ENCODE measurements around the gene PPTC7. TPM values are rescaled to one million over a fixed set of nuclear protein-coding genes. Genes with fewer than 3 reads are reported as not detected.

Gene PPTC7
- total RNA-seq, 1 donor from 2014 or later = 13.7 TPM

GRCh38 chr12:110516995-110517394 is 66.1 kb downstream of the PPTC7 start:
- H3K27me3 Mint-ChIP-seq = peaks cover 3% of the 10 kb centered on the region
- H3K9me3 Mint-ChIP-seq (ENCODE audit: low read depth) = no peaks in the 10 kb centered on the region

GRCh38 chr12:110514363-110514762 is 68.8 kb downstream of the PPTC7 start:
- no peaks in the 10 kb centered on the region for H3K36me3 Mint-ChIP-seq (ENCODE audit: insufficient read depth)
- no peaks in the 10 kb centered on the region for H3K9me3 Mint-ChIP-seq (ENCODE audit: low read depth)
- H3K4me1 Mint-ChIP-seq (ENCODE audit: low read depth) = no peaks in the 10 kb centered on the region
- no peak overlapping the region for H3K27ac Mint-ChIP-seq
- TF ChIP-seq CTCF (IDR thresholded peaks at IDR 0.05; ENCODE audit: unreplicated experiment) = no peak
- no peak overlapping the region for H3K4me3 Mint-ChIP-seq (ENCODE audit: low read depth)
- H3K27me3 Mint-ChIP-seq = peaks cover 14% of the 10 kb centered on the region
- no peak for DNase-seq (ENCODE audit: low spot score, unreplicated experiment)

More at GRCh38 chr12:110516995-110517394, 66.1 kb downstream of the PPTC7 start:
- no peak for DNase-seq (ENCODE audit: low spot score, unreplicated experiment)
- Mint-ChIP-seq H3K36me3 (ENCODE audit: insufficient read depth) (no peaks in the 10 kb centered on the region), H3K4me3 (ENCODE audit: low read depth) (no peak overlapping the region), H3K27ac (no peak overlapping the region), H3K4me1 (ENCODE audit: low read depth) (no peaks in the 10 kb centered on the region)
- no peak for TF ChIP-seq CTCF (IDR thresholded peaks at IDR 0.05; ENCODE audit: unreplicated experiment)

GRCh38 chr12:110513842-110514241 is 69.3 kb downstream of the PPTC7 start:
- no peaks in the 10 kb centered on the region for H3K4me1 Mint-ChIP-seq (ENCODE audit: low read depth)
- H3K36me3 Mint-ChIP-seq (ENCODE audit: insufficient read depth) = no peaks in the 10 kb centered on the region
- H3K4me3 Mint-ChIP-seq (ENCODE audit: low read depth) = no peak overlapping the region
- peaks cover 14% of the 10 kb centered on the region for H3K27me3 Mint-ChIP-seq
- no peaks in the 10 kb centered on the region for H3K9me3 Mint-ChIP-seq (ENCODE audit: low read depth)
- no peak for DNase-seq (ENCODE audit: low spot score, unreplicated experiment)
- no peak overlapping the region for H3K27ac Mint-ChIP-seq
- no peak for TF ChIP-seq CTCF (IDR thresholded peaks at IDR 0.05; ENCODE audit: unreplicated experiment)

GRCh38 chr12:110508071-110508586 is 75.0 kb downstream of the PPTC7 start:
- H3K27me3 Mint-ChIP-seq = peaks cover 11% of the 10 kb centered on the region
- no peak for DNase-seq (ENCODE audit: low spot score, unreplicated experiment)
- H3K36me3 Mint-ChIP-seq (ENCODE audit: insufficient read depth) = no peaks in the 10 kb centered on the region
- TF ChIP-seq CTCF (IDR thresholded peaks at IDR 0.05; ENCODE audit: unreplicated experiment) = no peak
- no peaks in the 10 kb centered on the region for H3K9me3 Mint-ChIP-seq (ENCODE audit: low read depth)
- no peak overlapping the region for H3K4me3 Mint-ChIP-seq (ENCODE audit: low read depth)
- H3K4me1 Mint-ChIP-seq (ENCODE audit: low read depth) = no peaks in the 10 kb centered on the region
- H3K27ac Mint-ChIP-seq = no peak overlapping the region

- Mint-ChIP-seq H3K27ac (no peak overlapping the region), H3K36me3 (ENCODE audit: insufficient read depth) (peaks cover 5% of the 10 kb centered on the region), H3K4me3 (ENCODE audit: low read depth) (no peak overlapping the region), H3K4me1 (ENCODE audit: low read depth) (peaks cover 10% of the 10 kb centered on the region), H3K27me3 (peaks cover 8% of the 10 kb centered on the region), H3K9me3 (ENCODE audit: low read depth) (peaks cover 8% of the 10 kb centered on the region)
- no peak for DNase-seq (ENCODE audit: low spot score, unreplicated experiment)
- no peak for TF ChIP-seq CTCF (IDR thresholded peaks at IDR 0.05; ENCODE audit: unreplicated experiment)
Observed at GRCh38 chr12:110505332-110505731, 77.8 kb downstream of the PPTC7 start.

Measured in progenitor cell of endocrine pancreas (in vitro differentiated cells).